GM19043 (cell line): ENCODE results near the gene EXOC6B.

Source experiments
- ATAC-seq: cut with Tn5 transposase; IDR thresholded peaks from one replicate; pipeline ENCODE4 v1.9.1; 2021; ENCODE audit warnings: low read depth; ENCODE audit not compliant: unreplicated experiment

EXOC6B gene

DNA sequence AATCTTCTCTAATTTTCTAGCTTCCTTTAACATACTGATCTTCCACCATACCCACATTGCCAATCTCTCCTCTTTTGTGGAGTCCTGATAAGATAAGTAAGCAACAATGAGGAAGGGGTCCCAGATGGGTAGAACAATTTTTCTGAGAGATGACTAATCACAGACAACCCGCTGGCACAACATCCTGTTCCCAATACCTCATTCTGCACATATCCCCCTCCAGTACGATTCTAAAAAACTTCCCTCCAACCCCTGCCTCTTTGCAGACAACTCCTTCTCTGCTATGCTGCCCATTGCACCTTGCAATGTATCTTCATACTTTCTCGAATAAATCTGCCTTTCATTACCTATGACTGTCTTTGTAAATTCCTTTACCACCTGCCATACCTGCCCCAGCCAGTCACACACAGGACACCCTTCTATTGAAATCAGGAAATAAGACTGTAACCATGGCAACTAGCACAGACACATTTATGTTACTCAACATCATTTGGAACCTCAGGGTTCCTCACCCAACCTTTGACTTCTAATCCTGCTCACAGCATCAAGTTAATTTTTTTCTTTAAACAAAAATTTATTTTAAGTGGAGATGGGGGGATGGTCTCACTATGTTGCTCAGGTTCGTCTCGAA is 7.4 kb upstream of the EXOC6B start:
- no peak for ATAC-seq

DNA sequence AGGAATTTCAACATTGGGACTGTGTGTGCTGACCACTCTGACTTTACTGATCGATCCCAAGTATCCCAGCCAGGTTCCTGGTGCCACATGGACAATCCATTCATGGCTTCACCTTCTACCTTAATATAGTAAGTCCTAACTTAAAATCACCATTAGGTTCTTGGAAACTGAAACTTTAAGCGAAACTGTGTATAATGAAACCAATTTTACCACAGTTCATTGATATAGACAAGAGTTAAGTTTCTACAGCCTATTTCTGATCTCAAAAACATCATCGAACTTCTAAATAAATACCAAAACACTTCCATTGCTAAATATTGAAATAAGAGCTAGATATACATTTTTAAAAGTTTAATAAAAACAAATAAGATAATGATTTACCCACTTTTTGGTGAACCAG is 4.4 kb upstream of the EXOC6B start:
- ATAC-seq = no peak

DNA sequence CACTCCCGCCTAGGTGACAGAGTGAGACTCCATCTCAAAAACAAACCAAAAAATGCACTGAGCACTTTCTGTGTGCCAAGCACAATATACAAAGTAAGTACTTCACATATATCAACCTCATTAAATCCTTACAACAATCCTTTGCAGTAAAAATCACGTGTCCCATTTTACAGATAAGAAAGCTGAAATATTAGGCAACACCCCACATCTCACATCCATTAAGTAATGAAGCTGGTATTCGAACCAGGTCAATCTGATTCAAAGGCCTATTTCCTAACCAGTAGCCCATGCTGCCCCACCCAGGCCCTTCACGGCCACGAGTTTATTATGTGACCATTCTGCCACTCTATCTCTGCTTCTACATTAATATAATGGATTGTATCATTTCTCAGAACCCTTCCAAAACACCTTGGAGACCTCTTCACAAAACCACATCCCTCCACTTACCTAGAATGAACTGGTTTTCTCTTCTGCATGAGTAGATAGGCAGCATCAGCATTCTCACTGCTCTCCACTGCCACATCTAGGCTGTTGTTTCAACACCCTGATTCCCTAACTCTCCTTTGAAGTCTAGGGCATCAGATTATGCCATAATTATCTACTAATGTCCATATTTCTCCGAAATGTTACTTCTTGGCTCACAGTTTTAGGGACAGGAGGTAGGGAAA is 3.1 kb upstream of the EXOC6B start:
- ATAC-seq = no peak

DNA sequence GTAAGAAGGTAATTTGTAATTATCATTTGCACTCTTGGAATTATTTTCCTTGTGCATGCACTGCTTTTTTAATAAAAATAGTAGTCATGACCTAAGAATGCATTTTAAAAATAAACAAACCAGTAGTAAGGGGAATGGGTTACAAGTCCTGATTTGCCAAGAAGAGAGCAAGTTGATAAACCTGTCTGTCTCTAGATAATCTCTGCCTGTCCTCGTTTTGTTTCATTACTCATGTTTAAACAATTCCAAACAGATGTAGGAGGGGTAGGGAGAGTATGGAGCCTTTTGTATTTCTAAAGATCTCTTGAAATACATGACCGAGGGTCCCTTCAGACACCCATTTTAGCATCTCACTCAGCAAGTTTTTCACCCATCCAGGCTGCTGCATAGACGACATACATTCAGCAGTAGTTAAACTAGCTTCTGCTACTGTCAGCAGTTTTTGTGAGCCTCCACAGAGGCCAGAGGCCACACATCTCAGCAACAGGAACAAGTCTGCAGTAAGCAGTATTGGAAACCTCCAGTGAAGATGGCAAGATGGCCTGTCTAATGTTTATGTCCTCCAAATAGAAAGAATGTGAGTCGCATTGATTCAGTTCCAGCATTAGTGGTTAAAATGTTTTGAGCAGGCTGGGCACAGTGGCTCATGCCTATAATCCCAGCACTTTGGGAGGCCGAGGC is 2.3 kb upstream of the EXOC6B start:
- no peak for ATAC-seq

DNA sequence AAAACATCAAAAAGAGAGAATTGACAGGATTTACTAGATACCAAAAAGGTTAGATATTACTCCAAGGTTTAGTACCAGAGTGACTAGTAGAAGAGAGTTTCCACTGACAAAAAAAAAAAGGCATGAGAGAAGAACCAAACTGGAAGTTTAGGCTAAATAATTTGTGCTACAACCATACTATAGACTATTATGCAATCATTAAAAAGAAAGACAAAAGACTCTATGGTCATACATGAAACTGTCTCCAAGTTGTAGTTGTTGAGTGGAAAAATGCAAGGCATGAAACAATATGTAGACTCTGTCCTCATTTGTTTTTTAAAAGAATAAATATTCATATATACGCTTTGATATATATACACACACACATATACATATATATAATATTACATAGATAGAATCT is 1.7 kb upstream of the EXOC6B start:
- ATAC-seq = no peak

DNA sequence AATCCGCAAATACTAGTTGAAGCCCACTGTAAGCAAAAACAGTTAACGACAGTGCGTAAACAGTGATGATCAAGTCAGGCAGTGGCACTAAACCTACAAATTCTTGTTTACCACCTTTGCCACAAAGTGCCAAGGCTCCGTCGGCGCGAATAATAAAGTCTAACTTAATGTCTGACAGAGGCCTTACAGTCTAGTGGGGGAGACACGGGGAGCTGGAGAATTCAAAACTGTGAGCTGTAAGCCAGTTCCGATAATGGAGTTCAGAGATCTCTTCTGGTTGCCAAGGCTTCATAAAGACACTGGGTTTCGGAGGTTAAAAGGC is 284 bp upstream of the EXOC6B start:
- ATAC-seq = no peak

DNA sequence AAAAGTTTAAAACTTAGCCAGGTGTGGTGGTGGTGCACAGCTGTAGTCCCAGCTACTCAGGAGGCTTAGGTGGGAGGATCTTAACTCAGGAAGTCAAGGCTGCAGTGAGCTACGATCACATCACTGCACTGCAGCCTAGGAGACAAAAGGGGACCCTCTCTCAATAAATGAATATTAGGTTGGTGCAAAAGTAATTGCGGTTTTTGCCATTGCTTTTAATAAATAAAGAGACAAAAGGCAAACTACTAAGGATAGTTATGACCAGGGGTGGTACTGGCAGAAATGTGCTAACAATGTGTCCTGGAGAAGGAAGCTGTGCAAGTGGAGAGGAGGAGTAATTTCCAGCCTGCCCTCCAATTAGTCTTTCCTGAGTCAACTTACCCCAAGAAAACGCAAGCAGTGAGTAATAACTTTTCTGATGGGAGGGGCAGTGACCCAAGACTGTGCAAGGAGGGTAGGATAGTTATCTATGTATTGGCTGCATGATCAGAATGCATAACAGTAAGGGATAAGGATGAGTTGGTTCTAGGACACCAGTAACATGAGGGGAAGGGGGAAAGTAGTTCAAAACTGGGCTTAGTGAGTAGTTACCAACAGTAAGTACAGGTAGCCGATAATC is 1.5 kb downstream of the EXOC6B start:
- ATAC-seq = no peak

DNA sequence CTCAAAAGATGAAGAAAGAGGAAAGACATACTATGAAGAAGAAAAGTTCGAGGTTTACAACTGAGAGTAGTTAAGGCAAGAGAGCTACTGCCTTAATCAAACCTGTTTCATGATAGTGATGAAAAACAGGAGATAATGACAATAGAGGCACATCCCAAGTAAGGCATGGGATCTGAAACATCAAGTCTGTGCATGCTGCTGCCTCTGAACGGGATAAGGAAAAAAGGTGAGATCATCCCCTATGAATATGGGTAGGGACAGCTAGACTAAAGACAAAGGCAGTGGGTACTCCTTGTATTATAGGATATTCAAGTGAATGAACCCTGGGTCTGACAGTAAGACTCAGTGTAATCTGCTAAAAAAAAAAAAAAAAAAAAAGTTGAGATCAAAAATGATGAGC is 3.0 kb downstream of the EXOC6B start:
- no peak for ATAC-seq

DNA sequence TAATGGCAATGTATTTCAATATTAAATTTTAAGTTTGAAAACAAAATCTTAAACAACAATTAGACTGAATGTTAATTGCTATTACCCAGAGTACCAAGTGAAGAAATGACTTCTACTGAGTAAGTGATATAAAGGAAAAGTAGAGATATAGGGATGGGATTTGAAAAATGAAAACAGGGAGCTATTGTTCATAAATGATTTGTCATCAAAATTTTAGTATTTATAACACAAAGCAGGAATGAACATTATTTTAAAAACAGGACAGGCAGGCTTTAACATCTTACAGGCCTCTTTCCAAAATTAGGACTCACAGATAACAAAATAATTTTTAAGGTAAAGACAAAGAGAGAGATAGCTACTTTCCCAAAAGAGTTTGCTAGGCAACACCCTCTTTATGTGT is 3.9 kb downstream of the EXOC6B start:
- ATAC-seq = no peak

DNA sequence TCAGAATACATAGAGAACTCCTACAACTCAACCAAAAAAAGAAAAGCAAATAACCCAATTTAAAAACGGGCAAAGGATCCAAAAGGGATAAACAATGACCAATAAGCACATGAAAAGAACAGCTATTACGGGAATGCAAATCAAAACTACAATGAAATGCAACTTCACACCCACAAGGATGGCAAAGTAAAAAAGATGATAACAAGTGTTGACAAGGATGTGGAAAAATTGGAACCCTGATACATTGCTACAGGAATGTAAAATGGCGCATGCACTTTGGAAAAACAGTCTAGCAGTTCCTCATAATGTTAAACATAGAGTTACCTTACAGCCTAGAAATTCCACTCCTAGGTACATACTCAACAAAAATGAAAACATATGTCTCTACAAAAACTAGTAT is 4.7 kb downstream of the EXOC6B start:
- ATAC-seq = no peak

DNA sequence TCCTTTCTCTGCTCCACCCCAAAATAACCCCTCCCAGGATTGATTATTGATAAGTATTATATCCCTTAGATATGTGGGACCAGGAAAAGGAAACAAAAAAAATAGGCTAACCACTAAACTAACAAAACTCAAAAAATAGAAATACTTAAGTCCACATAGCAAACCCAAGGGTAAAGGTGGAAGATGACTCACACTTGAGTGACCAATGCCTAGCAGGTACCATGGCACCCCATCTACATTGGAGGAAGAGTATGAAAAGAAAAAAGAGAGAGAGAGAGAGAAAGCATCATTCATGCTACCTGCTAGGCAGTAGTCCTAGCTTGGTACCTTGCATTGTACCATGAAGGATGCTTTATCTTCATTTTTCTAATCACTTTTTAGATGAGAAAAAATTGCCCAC is 6.3 kb downstream of the EXOC6B start:
- ATAC-seq = no peak

DNA sequence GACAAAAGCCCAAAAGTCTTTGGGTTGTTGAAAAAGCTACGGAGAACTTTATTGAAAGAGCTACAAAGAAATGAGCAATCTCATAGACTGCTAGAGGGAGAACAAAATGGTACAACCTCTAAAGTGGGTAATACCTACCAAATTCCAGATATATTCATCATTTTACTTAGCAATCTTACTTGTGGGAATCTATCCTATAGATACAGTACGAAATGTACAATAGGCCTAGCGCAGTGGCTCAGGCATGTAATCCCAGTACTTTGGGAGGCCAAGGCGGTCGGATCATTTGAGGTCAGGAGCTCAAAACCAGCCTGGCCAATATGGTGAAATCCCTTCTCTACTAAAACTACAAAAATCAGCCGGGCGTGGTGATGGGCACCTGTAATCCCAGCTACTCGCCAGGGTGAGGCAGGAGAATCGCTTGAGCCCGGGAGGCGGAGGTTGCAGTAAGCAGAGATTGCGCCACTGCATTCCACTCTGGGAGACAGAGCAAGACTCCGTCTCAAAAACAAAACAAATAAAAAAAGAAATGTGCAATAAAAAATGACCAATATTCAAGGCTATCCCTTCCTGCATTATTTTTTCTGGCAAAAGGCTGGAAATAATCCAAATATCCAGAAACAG is 10.1 kb downstream of the EXOC6B start:
- no peak for ATAC-seq

DNA sequence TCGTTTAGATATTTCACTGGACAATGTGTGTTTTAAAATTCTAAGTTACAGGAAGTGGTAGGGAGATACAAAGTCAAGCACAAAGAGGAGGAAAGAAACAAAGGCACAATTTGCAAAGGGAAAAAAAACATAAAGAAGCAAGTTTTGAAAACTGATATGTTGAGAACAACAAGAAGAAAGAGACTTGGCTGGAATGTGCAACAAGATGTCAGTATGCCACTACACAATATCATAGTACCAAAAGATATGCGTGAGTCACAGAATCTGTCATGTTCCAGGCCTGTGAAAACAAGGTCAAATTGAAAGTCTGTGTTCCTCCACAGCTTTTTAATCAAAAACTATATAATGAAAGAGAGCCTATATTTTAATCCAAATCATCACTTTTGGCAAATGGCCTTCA is 12.0 kb downstream of the EXOC6B start:
- ATAC-seq = no peak

DNA sequence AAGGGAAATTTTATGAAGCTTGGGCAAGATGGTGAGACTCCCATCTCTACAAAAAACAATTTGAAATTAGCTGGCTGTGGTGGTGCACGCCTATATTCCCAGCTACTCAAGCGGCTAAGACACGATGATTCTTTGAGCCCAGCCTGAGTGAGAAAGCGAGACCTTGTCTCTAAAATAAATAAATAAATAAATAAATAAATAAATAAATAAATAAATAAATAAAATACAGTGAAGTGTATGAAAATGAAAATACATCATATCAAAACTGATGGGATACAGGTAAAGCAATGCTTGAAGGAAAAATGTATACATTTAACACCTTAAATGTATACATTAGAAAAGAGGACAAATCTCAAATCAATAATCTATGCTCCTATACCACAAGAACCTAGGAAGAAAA is 15.7 kb downstream of the EXOC6B start:
- ATAC-seq = no peak

DNA sequence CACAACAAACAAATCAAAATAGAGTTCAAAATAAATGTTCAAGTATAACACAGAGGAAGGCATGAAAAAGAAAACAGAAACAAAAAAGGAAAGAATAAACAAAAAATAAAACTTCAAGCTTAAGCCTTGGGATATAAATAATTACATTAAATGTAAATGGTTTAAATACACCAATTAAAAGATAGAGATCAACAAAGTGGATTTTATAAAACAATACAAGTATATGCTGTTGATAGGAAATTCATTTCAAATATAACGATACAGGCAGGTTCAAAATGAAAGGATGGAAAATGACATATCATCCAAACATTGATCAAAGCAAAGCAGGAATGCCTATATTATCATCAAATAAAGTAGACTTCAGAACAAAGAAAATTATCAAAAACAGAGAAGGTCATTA is 16.7 kb downstream of the EXOC6B start:
- no peak for ATAC-seq

DNA sequence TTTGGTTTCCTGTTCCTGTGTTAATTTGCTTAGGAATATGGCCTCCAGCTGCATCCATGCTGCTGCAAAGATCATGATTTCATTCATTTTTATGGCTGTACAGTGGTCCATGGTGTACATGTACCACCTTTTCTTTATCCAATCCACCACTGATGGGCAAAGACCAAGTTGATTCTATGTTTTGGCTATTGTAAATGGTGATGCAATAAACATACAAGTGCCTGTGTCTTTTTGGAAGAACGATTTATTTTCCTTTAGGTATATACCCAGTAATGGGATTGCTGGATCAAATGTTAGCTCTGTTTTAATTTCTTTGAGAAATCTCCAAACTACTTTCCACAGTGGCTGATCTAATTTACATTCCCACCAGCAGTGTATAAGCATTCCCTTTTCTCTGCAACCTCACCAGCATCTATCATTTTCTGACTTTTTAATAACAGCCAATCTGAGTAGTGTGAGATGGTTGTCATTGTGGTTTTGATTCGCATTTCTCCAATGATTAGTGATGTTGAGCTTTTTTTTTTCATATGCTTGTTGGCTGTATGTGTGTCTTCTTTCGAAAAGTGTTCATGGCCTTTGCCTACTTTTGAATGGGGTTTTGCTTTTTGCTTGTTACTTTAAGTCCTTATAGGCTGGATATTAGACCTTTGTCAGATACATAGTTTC is 19.4 kb downstream of the EXOC6B start:
- no peak for ATAC-seq

DNA sequence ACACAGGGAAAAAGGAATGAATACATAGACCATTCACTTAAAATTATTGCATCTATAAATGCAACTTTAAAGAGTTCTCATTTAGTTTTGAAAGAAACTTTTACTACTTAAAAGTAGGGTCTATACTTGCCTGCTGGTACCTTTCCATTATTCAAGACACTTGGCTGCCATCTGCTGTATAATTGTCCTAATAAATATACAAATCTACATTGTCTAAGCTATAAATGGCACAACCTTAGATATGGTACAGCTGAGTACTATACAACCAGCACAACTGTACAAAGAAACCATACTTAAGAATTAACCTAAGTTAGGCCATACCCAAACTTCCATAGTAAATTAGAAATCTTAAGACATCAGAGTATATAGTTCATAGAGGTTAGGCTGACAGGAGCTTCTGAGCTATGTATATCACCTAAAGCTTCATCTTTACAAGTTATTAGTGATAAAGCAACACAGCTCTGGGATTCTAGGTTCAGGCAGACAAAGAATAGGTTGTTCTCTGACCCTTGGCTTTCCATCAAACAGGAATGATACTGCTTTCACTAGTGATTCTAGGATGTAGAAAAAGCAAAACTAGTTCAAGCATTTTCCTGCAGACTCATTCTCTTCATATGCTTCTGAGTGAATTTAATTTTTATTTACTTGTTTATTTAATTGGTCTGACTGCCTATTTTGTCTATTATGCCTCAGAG is 22.1 kb downstream of the EXOC6B start:
- no peak for ATAC-seq

DNA sequence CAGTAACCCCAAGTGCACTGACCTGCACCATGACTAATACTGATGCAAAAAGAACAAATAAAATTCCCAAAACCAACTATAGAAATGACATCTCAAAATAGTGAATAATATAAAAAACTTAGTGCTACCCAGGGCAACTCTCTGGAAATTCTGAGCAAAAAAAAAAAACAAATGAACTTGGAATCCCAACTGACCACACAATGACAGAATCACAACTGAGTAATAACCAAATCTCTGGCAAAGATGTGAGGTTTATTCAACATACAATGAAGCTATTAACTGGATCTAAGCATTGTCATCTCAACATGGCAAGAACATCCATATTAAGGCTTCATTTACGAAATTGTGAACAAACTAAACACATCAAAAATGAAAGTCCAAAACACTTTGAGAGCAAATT is 22.7 kb downstream of the EXOC6B start:
- no peak for ATAC-seq

DNA sequence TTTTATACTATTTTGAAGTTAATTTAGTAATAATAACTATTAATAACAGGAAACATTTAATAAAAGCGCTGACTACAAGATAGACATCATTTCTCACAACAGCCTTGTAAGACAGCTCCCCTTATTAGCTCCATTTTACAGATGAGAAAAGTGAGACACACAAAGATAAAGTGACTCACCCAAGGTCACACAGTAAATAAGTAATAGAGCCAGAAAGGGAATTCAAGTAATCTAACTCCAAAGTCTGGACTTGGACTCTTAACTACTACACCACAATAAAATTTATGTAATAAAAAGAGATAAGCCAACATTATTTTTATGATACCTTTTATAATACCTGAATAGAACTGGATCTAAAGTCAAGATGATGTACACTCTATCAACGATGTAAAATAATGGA is 25.3 kb downstream of the EXOC6B start:
- no peak for ATAC-seq

DNA sequence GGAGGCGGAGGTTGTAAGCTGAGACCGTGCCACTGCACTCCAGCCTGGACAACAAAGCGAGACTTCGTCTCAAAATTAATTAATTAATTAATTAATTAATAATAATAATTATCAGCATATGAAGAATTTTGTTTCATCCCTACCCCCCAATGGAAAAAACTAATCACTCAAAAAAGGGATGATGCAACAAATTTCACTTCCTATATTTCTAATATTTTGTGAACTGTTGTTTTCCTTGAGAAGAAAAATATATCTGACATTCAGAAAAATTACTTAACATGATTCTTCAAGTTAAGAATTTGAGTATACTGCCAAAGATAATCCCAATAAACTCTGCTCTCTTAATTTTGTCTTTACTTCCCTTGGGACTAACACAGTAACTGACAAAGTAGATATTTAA is 28.1 kb downstream of the EXOC6B start:
- ATAC-seq = no peak
